Progenitor cell of endocrine pancreas (in vitro differentiated cells): ENCODE results near the gene UBE2J2. TPM values are rescaled to one million over a fixed set of nuclear protein-coding genes. Genes with fewer than 3 reads are reported as not detected.

ENCODE experiments used
- DNase-seq: peaks from one replicate; pipeline ENCODE4 v3.0.0; 2021; ENCODE audit warnings: low spot score; ENCODE audit not compliant: unreplicated experiment
- H3K27ac Mint-ChIP-seq: 2 replicates; pipeline ENCODE4 v1.8.0; 2021; ENCODE audit warnings: mild to moderate bottlenecking, moderate library complexity, mixed read lengths
- H3K27me3 Mint-ChIP-seq: 2 replicates; pipeline ENCODE4 v1.8.0; 2021; ENCODE audit warnings: mixed read lengths
- H3K36me3 Mint-ChIP-seq: 2 replicates; pipeline ENCODE4 v1.8.0; 2022; ENCODE audit warnings: mixed read lengths; ENCODE audit not compliant: insufficient read depth
- H3K4me1 Mint-ChIP-seq: 2 replicates; pipeline ENCODE4 v1.8.0; 2021; ENCODE audit warnings: low read depth, mixed read lengths
- H3K4me3 Mint-ChIP-seq: 2 replicates; pipeline ENCODE4 v1.8.0; 2021; ENCODE audit warnings: low read depth, mild to moderate bottlenecking, moderate library complexity, mixed read lengths
- H3K9me3 Mint-ChIP-seq: 2 replicates; pipeline ENCODE4 v1.8.0; 2021; ENCODE audit warnings: low read depth, mixed read lengths
- CTCF ChIP-seq: fragments of 200-600 bp; sonication (generic); IDR thresholded peaks from one replicate; pipeline ENCODE4 v1.5.0; 2021; ENCODE audit warnings: antibody characterized with exemption, mild to moderate bottlenecking; ENCODE audit not compliant: unreplicated experiment
- total RNA-seq: library from RNA; stranded (reverse); gene quantifications from 2 replicates; pipeline ENCODE4 v1.2.1, GENCODE V29; 2021

Gene UBE2J2
- total RNA-seq, 1 donor from 2014 or later: 73.6 TPM

DNA sequence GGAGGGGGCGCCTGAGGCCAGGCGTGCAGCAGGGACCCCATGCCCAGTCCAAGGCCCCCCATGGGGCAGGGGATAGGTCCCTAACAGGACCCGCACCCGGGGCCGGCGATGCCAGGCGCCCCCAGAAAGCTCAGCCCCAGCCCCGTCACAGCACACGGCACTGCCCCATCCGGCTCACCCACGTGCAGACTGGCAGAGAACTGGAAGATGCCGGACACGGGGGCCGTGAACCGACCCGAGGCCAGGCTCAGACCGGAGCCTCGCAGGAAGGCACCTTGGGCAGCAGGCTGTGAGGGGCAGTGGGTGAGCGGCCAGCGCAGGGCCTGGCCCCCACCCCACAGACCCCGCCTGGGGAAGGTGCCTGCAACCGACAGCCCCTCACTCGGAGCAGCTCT is 30.4 kb downstream of the UBE2J2 start:
- TF ChIP-seq CTCF: no peak
- peaks cover 3% of the 10 kb centered on the region for H3K27me3 Mint-ChIP-seq
- no peaks in the 10 kb centered on the region for H3K4me1 Mint-ChIP-seq
- DNase-seq: no peak
- no peak overlapping the region for H3K27ac Mint-ChIP-seq
- H3K9me3 Mint-ChIP-seq: no peaks in the 10 kb centered on the region
- no peaks in the 10 kb centered on the region for H3K36me3 Mint-ChIP-seq
- no peak overlapping the region for H3K4me3 Mint-ChIP-seq

DNA sequence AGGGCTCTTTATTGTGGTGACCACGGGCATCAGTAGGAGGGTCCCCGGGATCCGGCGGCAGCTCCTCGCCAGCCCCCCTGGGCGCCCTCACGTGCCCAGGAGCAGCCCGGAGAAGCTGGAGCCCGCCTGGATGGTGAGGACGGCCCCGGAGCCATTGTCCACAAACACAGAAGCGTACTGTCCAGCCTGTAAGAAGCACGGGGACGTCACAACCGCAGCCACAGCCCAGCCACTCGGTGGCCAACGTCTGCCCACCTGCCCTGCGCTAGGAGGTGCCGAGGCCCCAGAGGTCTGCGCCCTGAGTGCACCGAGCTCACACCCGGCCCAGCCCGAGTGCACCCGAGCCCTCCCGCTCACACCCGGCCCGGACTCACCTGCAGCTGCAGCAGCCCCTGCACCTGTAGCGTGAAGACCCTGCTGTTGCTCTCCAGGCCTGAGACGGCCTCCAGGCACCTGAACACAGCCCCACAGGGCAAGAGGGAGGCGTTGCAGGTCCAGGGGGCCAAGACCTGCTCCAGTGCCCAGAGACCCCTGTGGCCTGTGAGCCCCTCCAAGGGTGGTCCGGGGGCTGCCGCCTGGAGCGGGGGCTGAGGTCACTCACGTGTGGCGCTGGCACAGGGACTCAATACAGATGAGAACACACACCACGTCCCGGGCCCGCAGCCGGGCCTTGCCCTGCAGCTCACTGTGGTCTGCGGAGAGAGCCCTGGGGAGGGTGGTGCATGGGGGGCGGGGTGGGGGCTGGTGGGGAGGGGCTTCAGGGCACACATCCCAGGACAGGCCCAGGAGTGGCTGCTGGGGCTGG is 31.0 kb downstream of the UBE2J2 start:
- Mint-ChIP-seq H3K27ac (no peak overlapping the region), H3K4me1 (peaks cover 2% of the 10 kb centered on the region), H3K4me3 (no peak overlapping the region), H3K27me3 (no peaks in the 10 kb centered on the region), H3K9me3 (no peaks in the 10 kb centered on the region), H3K36me3 (no peaks in the 10 kb centered on the region)
- TF ChIP-seq CTCF: no peak
- no peak for DNase-seq

- Mint-ChIP-seq H3K9me3 (no peaks in the 10 kb centered on the region), H3K27me3 (no peaks in the 10 kb centered on the region), H3K36me3 (no peaks in the 10 kb centered on the region), H3K4me3 (no peak overlapping the region), H3K4me1 (peaks cover 2% of the 10 kb centered on the region), H3K27ac (no peak overlapping the region)
- DNase-seq: no peak
- TF ChIP-seq CTCF: no peak
These were observed 31.9 kb downstream of the UBE2J2 start for GRCh38 chr1:1241588-1242219.

DNA sequence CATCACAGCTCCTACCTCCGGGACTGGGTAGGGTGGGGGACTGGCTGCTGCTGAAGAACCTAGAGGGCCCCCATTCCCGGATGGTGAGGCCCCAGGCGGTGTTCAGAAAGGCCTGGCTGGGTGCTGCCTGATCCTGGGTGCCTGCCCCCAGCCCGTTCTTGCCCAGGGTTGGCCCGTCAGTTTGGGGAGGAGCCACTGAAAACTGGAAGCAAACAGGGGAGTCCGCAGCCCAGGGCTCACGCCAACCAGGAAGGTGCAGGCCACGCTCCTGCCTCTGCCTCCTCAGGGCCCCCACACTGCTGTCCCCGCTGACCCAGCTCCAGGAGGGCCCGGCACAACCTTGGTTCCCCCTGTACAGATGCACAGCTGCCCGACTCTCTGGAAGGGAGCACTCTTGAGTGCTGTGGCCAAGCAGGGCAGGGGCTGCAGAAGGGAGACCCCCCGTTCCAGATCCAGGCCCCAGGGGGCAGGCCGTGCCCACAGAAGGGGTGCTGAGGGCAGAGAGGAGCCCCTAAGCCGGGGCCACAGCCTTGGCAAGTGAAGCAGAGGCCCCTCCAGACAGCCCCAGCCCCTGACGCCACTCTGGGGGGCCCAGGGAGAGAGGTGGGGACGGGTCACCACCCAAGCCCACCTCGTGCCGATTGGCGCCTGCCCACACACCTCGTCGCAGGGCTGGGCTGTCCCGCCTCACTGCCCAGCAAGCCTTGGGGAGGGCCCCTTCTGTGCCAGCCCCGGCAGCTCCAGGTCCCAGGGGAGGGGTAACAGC is 32.6 kb downstream of the UBE2J2 start:
- Mint-ChIP-seq H3K9me3 (no peaks in the 10 kb centered on the region), H3K27ac (no peak overlapping the region), H3K4me1 (peaks cover 2% of the 10 kb centered on the region), H3K36me3 (no peaks in the 10 kb centered on the region), H3K27me3 (no peaks in the 10 kb centered on the region), H3K4me3 (no peak overlapping the region)
- TF ChIP-seq CTCF: no peak
- no peak for DNase-seq

- Mint-ChIP-seq H3K4me1 (peaks cover 2% of the 10 kb centered on the region), H3K36me3 (no peaks in the 10 kb centered on the region), H3K4me3 (no peak overlapping the region), H3K27ac (no peak overlapping the region), H3K27me3 (no peaks in the 10 kb centered on the region), H3K9me3 (no peaks in the 10 kb centered on the region)
- TF ChIP-seq CTCF: no peak
- DNase-seq: no peak
These were observed 33.3 kb downstream of the UBE2J2 start for GRCh38 chr1:1240348-1240732.
